ENCODE data around the gene ZNF526.

DNA sequence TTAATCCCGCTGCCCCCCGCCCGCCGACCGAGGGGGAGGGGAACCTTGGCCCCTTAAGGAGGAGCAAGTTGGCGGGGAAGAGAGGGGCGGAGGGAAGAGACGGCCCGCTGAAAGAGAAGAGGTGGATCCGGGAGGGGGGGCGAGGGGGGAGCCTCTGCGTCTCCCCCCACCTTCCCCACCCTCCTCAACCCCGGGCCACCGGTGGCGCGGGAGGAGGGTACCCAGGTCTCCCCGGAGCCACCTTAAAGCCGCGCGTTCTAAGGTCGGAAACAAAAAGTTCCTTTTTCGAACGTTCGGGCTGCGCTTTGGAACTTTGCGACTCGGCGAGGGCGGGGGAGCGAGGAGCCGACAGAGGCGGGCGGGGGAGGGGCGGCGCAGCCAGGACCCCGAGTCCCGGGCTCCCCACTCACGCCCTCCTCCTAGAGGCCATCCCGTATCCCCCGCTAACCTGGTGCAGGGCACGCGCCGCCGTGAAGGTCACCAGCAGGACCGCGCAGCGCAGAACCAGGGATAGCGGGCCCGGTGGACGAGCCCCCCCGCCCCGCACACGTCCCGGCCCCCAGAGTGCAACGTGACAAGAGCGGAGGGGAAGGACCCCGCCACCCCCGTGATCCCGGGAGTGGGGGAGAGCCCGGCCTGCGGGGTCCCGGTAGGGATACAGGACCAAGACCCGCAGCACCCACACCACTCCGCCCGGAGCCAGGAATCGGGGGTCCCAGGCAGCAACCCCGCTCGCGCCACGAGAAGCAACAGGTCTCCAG is 34.2 kb downstream of the ZNF526 start:
- TF ChIP-seq ZNF274 (IDR thresholded peaks at IDR 0.05; ENCODE audit: low read depth, low read length) (no peak), SUZ12 (IDR thresholded peaks at IDR 0.05; ENCODE audit: extremely low read depth, insufficient read depth, insufficient read length) (no peak), YY1 (IDR thresholded peaks at IDR 0.05; ENCODE audit: insufficient read depth, insufficient read length) (no peak)

Measured in NT2/D1 (cell line).